GM18511 (cell line): ENCODE results near the gene SMOC2.
"Not testable (repeated sequence)": the region's sequence is repeated elsewhere in the genome, so short reads cannot be mapped to it uniquely, and the experiment has no call there.

Experiments used
- ATAC-seq: cut with Tn5 transposase; IDR thresholded peaks from one replicate; pipeline ENCODE4 v1.9.1; 2021; ENCODE audit warnings: mild to moderate bottlenecking, moderate library complexity; ENCODE audit not compliant: unreplicated experiment

SMOC2 gene

GRCh38 chr6:168674595-168674994, 233.6 kb downstream of the SMOC2 start:
- no peak for ATAC-seq

GRCh38 chr6:168675375-168675774, 234.4 kb downstream of the SMOC2 start:
- ATAC-seq, result no peak

GRCh38 chr6:168675933-168676551, 235.1 kb downstream of the SMOC2 start:
- no peak for ATAC-seq

- ATAC-seq, result no peak
Measured at GRCh38 chr6:168676552-168677322, 235.8 kb downstream of the SMOC2 start.

GRCh38 chr6:168677323-168677781, 236.4 kb downstream of the SMOC2 start:
- ATAC-seq, result not testable (repeated sequence)

- ATAC-seq, result no peak
Measured at GRCh38 chr6:168678077-168678476, 237.1 kb downstream of the SMOC2 start.

GRCh38 chr6:168678588-168678987, 237.6 kb downstream of the SMOC2 start:
- no peak for ATAC-seq

GRCh38 chr6:168681748-168682147, 240.8 kb downstream of the SMOC2 start:
- ATAC-seq, result no peak

GRCh38 chr6:168683621-168684020, 242.6 kb downstream of the SMOC2 start:
- ATAC-seq, result no peak

GRCh38 chr6:168684471-168684870, 243.5 kb downstream of the SMOC2 start:
- no peak for ATAC-seq

- ATAC-seq, result no peak
Measured at GRCh38 chr6:168684906-168685305, 243.9 kb downstream of the SMOC2 start.

- ATAC-seq, result no peak
Measured at GRCh38 chr6:168686029-168686738, 245.2 kb downstream of the SMOC2 start.

- no peak for ATAC-seq
Measured at GRCh38 chr6:168686831-168687730, 246.1 kb downstream of the SMOC2 start.

- no peak for ATAC-seq
Measured at GRCh38 chr6:168690271-168690670, 249.3 kb downstream of the SMOC2 start.

- no peak for ATAC-seq
Measured at GRCh38 chr6:168691774-168692173, 250.8 kb downstream of the SMOC2 start.

- ATAC-seq, result no peak
Measured at GRCh38 chr6:168692193-168692914, 251.4 kb downstream of the SMOC2 start.

GRCh38 chr6:168692915-168693257, 251.9 kb downstream of the SMOC2 start:
- not testable (repeated sequence) for ATAC-seq

- not testable (repeated sequence) for ATAC-seq
Measured at GRCh38 chr6:168694797-168695196, 253.8 kb downstream of the SMOC2 start.

GRCh38 chr6:168695701-168696100, 254.7 kb downstream of the SMOC2 start:
- ATAC-seq, result no peak

GRCh38 chr6:168698923-168699322, 257.9 kb downstream of the SMOC2 start:
- ATAC-seq, result no peak
